Measurements from ENCODE around the gene LRRC38. TPM values are rescaled to one million over a fixed set of nuclear protein-coding genes. Genes with fewer than 3 reads are reported as not detected.

The LRRC38 gene
- total and polyA plus RNA-seq, 2 donors (not counting 1 experiment from before 2014, with no cell fraction given) = not detected

- no peak overlapping the region for H3K4me3 Mint-ChIP-seq
- Histone ChIP-seq H4K20me1 (ENCODE audit: control insufficient read depth, insufficient read depth, low read length, poor library complexity, severe bottlenecking) (no peaks in the 10 kb centered on the region), H3K9me3 (ENCODE audit: control extremely low read depth in 1 of 3, control insufficient read depth in 2 of 3, insufficient read depth in 1 of 3, low read length in 2 of 3) (no peaks in the 10 kb centered on the region), H3K36me3 (replicated peaks in 1 of 2; ENCODE audit: control extremely low read depth in 1 of 2, control insufficient read depth in 1 of 2, extremely low read depth in 1 of 2, insufficient read depth in 2 of 2, low read length in 1 of 2) (no peaks in the 10 kb centered on the region), H2AFZ (ENCODE audit: insufficient read depth, low read depth, low read length, poor library complexity, severe bottlenecking) (no peak overlapping the region), H3K9ac (ENCODE audit: low read length) (no peak overlapping the region), H3K27me3 (replicated peaks in 1 of 4; ENCODE audit: control extremely low read depth in 1 of 4, control insufficient read depth in 3 of 4, insufficient read depth in 4 of 4, low read length in 3 of 4) (peaks cover 0 to 12% (median 0%) of the 10 kb centered on the region in 4 experiments), H3K4me1 (ENCODE audit: control insufficient read depth in 2 of 2, insufficient read depth in 2 of 2, low read length in 2 of 2) (no peaks in the 10 kb centered on the region), H3K27ac (ENCODE audit: low read length in 2 of 2) (no peak overlapping the region), H3K4me3 (ENCODE audit: control extremely low read depth in 1 of 5, extremely low read depth in 1 of 5, insufficient read depth in 1 of 5, low read depth in 2 of 5, low read length in 4 of 5) (no peak overlapping the region), H3K4me2 (replicated peaks; ENCODE audit: low read depth, low read length, poor library complexity, severe bottlenecking) (no peak overlapping the region), H3K79me2 (ENCODE audit: control insufficient read depth, insufficient read depth, low read length) (no peaks in the 10 kb centered on the region)
- WGBS (ENCODE audit: insufficient coverage) = 71% methylated on average over 3 of the region's 6 CpGs
- intact Hi-C loops (cut with micrococcal nuclease) = no loop called here
- H3K27ac Mint-ChIP-seq = no peak overlapping the region
- TF ChIP-seq CTCF (IDR thresholded peaks at IDR 0.05) (no peak), EZH2 (IDR thresholded peaks at IDR 0.05; ENCODE audit: borderline replicate concordance, insufficient read depth, low read depth, low read length, poor library complexity, severe bottlenecking) (no peak)
- H3K27me3 Mint-ChIP-seq = peaks cover 30% of the 10 kb centered on the region
- H3K4me1 Mint-ChIP-seq = peaks cover 2% of the 10 kb centered on the region
- POLR2A ChIA-PET = no interaction called here
- no peaks in the 10 kb centered on the region for H3K9me3 Mint-ChIP-seq (ENCODE audit: insufficient read depth)
- DNase-seq (no peak), ATAC-seq (ENCODE audit: low read depth) (no peak)
- CTCF ChIA-PET = no interaction called here
Measured at GRCh38 chr1:13510499-13510898, 3.3 kb downstream of the LRRC38 start.

GRCh38 chr1:13507075-13507474 is 6.7 kb downstream of the LRRC38 start:
- Mint-ChIP-seq H3K27me3 (peaks cover 23% of the 10 kb centered on the region), H3K9me3 (ENCODE audit: insufficient read depth) (no peaks in the 10 kb centered on the region), H3K27ac (no peak overlapping the region), H3K4me3 (no peak overlapping the region), H3K4me1 (no peaks in the 10 kb centered on the region)
- no peak overlapping the region for H3K4me2 ChIP-seq (replicated peaks; ENCODE audit: low read depth, low read length, poor library complexity, severe bottlenecking)
- H3K4me3 ChIP-seq (ENCODE audit: control extremely low read depth in 1 of 5, extremely low read depth in 1 of 5, insufficient read depth in 1 of 5, low read depth in 2 of 5, low read length in 4 of 5) = no peak overlapping the region
- no peaks in the 10 kb centered on the region for H3K27me3 ChIP-seq (replicated peaks in 1 of 4; ENCODE audit: control extremely low read depth in 1 of 4, control insufficient read depth in 3 of 4, insufficient read depth in 4 of 4, low read length in 3 of 4)
- no peak overlapping the region for H3K27ac ChIP-seq (ENCODE audit: low read length in 2 of 2)
- 86% methylated on average over 2 of the region's 4 CpGs for WGBS (ENCODE audit: insufficient coverage)
- no peaks in the 10 kb centered on the region for H3K9me3 ChIP-seq (ENCODE audit: control extremely low read depth in 1 of 3, control insufficient read depth in 2 of 3, insufficient read depth in 1 of 3, low read length in 2 of 3)
- no peak for DNase-seq
- H3K36me3 ChIP-seq (replicated peaks in 1 of 2; ENCODE audit: control extremely low read depth in 1 of 2, control insufficient read depth in 1 of 2, extremely low read depth in 1 of 2, insufficient read depth in 2 of 2, low read length in 1 of 2) = no peaks in the 10 kb centered on the region
- H3K79me2 ChIP-seq (ENCODE audit: control insufficient read depth, insufficient read depth, low read length) = no peaks in the 10 kb centered on the region
- no peak overlapping the region for H2AFZ ChIP-seq (ENCODE audit: insufficient read depth, low read depth, low read length, poor library complexity, severe bottlenecking)
- POLR2A ChIA-PET = no interaction called here
- TF ChIP-seq CTCF (IDR thresholded peaks at IDR 0.05) = no peak
- no peak for TF ChIP-seq EZH2 (IDR thresholded peaks at IDR 0.05; ENCODE audit: borderline replicate concordance, insufficient read depth, low read depth, low read length, poor library complexity, severe bottlenecking)
- CTCF ChIA-PET = no interaction called here
- intact Hi-C loops (cut with micrococcal nuclease) = no loop called here
- ATAC-seq (ENCODE audit: low read depth) = no peak
- H3K9ac ChIP-seq (ENCODE audit: low read length) = no peak overlapping the region
- no peaks in the 10 kb centered on the region for H3K4me1 ChIP-seq (ENCODE audit: control insufficient read depth in 2 of 2, insufficient read depth in 2 of 2, low read length in 2 of 2)
- H4K20me1 ChIP-seq (ENCODE audit: control insufficient read depth, insufficient read depth, low read length, poor library complexity, severe bottlenecking) = no peaks in the 10 kb centered on the region

All from B cell (primary cell).